ENCODE measurements around the gene RALB. TPM values are rescaled to one million over a fixed set of nuclear protein-coding genes. Genes with fewer than 3 reads are reported as not detected.

Gene RALB
- total RNA-seq, 1 experiment from 2014 or later = 24.6 TPM

GRCh38 chr2:120271711-120272379 is 19.2 kb downstream of the RALB start:
- Histone ChIP-seq H4K8ac (replicated peaks; ENCODE audit: insufficient read length, low read depth, low read length) (no peak overlapping the region), H2BK5ac (ENCODE audit: insufficient read length, low read length) (no peak overlapping the region), H4K91ac (ENCODE audit: insufficient read length, low read depth, low read length) (no peak overlapping the region), H3K79me1 (ENCODE audit: insufficient read depth, low read depth, low read length, poor library complexity, severe bottlenecking) (no peaks in the 10 kb centered on the region), H2BK120ac (ENCODE audit: low read depth, low read length, poor library complexity, severe bottlenecking) (no peak overlapping the region), H4K20me1 (ENCODE audit: control insufficient read depth, insufficient read depth, insufficient read length) (no peaks in the 10 kb centered on the region), H3K9ac (ENCODE audit: extremely low read depth, insufficient read length, low read length) (no peak overlapping the region), H3K23ac (ENCODE audit: insufficient read length, low read depth, low read length) (no peak overlapping the region), H3K27ac (ENCODE audit: insufficient read length, low read depth, low read length) (no peak overlapping the region), H4K5ac (ENCODE audit: insufficient read length, low read depth, low read length) (no peak overlapping the region), H3K23me2 (ENCODE audit: insufficient read length, low read depth, low read length, poor library complexity, severe bottlenecking) (no peaks in the 10 kb centered on the region), H2BK15ac (ENCODE audit: low read depth, low read length) (no peak overlapping the region), H3K18ac (ENCODE audit: insufficient read length, low read depth, low read length) (no peak overlapping the region), H3K4ac (ENCODE audit: low read depth, low read length) (no peak overlapping the region), H2BK12ac (ENCODE audit: insufficient read length, low read depth, low read length) (no peak overlapping the region), H3K9me3 (ENCODE audit: control insufficient read depth, low read depth, low read length) (no peaks in the 10 kb centered on the region), H3K14ac (ENCODE audit: insufficient read depth, low read length) (no peak overlapping the region), H3K27me3 (ENCODE audit: insufficient read depth, low read length) (no peaks in the 10 kb centered on the region), H2AFZ (ENCODE audit: low read length) (no peak overlapping the region), H3K4me2 (ENCODE audit: insufficient read depth, insufficient read length, low read length) (no peak overlapping the region), H3K79me2 (ENCODE audit: insufficient read depth, low read length) (no peaks in the 10 kb centered on the region), H2BK20ac (ENCODE audit: low read depth, low read length, poor library complexity, severe bottlenecking) (no peak overlapping the region), H2AK5ac (ENCODE audit: insufficient read length, low read length) (no peak overlapping the region), H3K56ac (ENCODE audit: insufficient read length, low read depth, low read length) (no peak overlapping the region), H3K4me1 (ENCODE audit: insufficient read depth, low read length) (no peaks in the 10 kb centered on the region), H3T11ph (ENCODE audit: low read length) (no peak overlapping the region)
- H3K27me3 Mint-ChIP-seq (ENCODE audit: low read depth) = no peaks in the 10 kb centered on the region; the same call in 1 of the 2 replicates
- H3K9me3 Mint-ChIP-seq = peaks cover 8% of the 10 kb centered on the region in 2 experiments
- H3K4me3 Mint-ChIP-seq = no peak overlapping the region
- no peak overlapping the region for H3K27ac Mint-ChIP-seq
- H3K36me3 Mint-ChIP-seq (ENCODE audit: insufficient read depth in 1 of 3, low read depth in 3 of 3) = peaks cover 8 to 16% (median 9%) of the 10 kb centered on the region in 3 experiments; a peak in 6 of 7 replicates
- no peak for TF ChIP-seq CTCF (conservative IDR thresholded peaks at IDR 0.05)
- no CpG with 5 or more reads among the region's 1 CpG for WGBS (ENCODE audit: extremely low coverage, insufficient read length, low lambda C conversion rate)
- DNase-seq = no peak
- peaks cover 7% of the 10 kb centered on the region in 2 experiments; a peak in 3 of 4 replicates for H3K4me1 Mint-ChIP-seq

All from H9 (cell line).